Measurements from ENCODE around the gene FANCI. TPM values are rescaled to one million over a fixed set of nuclear protein-coding genes. Genes with fewer than 3 reads are reported as not detected.

The FANCI gene
- total and polyA plus RNA-seq, 2 experiments from 2014 or later: 63.6 to 66.8 TPM

GRCh38 chr15:89325039-89325803 is 81.4 kb downstream of the FANCI start (continued):
- TF ChIP-seq ZNF462 (CRISPR knock-in tag; IDR thresholded peaks at IDR 0.05) (no peak), CTCF (conservative IDR thresholded peaks at IDR 0.05; ENCODE audit: low read depth in 2 of 2) (no peak)

GRCh38 chr15:89326316-89326715 is 82.5 kb downstream of the FANCI start:
- H3K4me1 ChIP-seq (ENCODE audit: insufficient read depth): 0 out of 2 replicates have a peak, but pooled peaks cover 3% of the 10 kb centered on the region
- Mint-ChIP-seq H3K36me3 (ENCODE audit: low read depth) (peaks cover 93% of the 10 kb centered on the region), H3K4me3 (no peak overlapping the region), H3K9me3 (no peaks in the 10 kb centered on the region; the same call in 2 of the 3 replicates), H3K4me1 (peaks cover 6% of the 10 kb centered on the region; the same call in 2 of the 3 replicates), H3K27ac (no peak overlapping the region), H3K27me3 (ENCODE audit: insufficient read depth, low read depth, poor library complexity) (peaks cover 11% of the 10 kb centered on the region)
- peaks cover 12% of the 10 kb centered on the region for H3K79me2 ChIP-seq (replicated peaks; ENCODE audit: insufficient read depth)
- no peak for DNase-seq (ENCODE audit: low spot score)
- H3K9me2 ChIP-seq (ENCODE audit: insufficient read depth): no peaks in the 10 kb centered on the region
- no peak for ATAC-seq
- H4K20me1 ChIP-seq (replicated peaks; ENCODE audit: insufficient read depth): peaks cover 26% of the 10 kb centered on the region
- no peak overlapping the region for H3K4me3 ChIP-seq
- H3K27ac ChIP-seq (ENCODE audit: low read depth): no peak overlapping the region
- H3K36me3 ChIP-seq (ENCODE audit: insufficient read depth): peaks cover 73% of the 10 kb centered on the region
- no peaks in the 10 kb centered on the region for H3K27me3 ChIP-seq (ENCODE audit: insufficient read depth)
- no peak overlapping the region for H3K4me2 ChIP-seq
- H2AFZ ChIP-seq: no peak overlapping the region
- no peaks in the 10 kb centered on the region for H3F3A ChIP-seq (replicated peaks; ENCODE audit: low read depth)
- TF ChIP-seq ZNF331 (CRISPR knock-in tag; IDR thresholded peaks at IDR 0.05; ENCODE audit: low read depth): no peak
- no peak for TF ChIP-seq CREB1 (CRISPR knock-in tag; IDR thresholded peaks at IDR 0.05; ENCODE audit: low read depth)
- no peak for TF ChIP-seq ZNF462 (CRISPR knock-in tag; IDR thresholded peaks at IDR 0.05)
- no peak for TF ChIP-seq EZH2 (IDR thresholded peaks at IDR 0.05; ENCODE audit: low read depth, unreplicated experiment)
- TF ChIP-seq JUNB (IDR thresholded peaks at IDR 0.05; ENCODE audit: unreplicated experiment): no peak

Data from GM23338 (cell line).